ENCODE data around the gene GRM3.

DNA sequence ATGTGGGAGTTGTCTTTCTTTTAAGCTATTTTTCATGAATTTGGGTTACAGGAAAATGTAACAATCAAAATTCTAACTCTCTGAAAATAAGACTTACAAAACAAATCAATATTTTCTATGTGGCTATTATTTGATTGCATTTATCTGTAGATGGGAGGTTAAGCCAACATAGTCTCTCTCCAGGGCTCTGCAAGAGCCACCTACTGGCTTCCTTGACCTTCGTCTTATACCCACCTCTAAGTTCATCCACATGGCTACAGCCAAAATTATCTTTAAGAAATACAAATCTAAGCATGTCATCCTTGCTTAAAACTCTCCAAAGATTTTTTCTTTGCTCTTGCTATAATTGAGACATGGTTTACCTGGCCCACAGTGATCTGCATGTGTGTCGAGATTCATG, 14.2 kb downstream of the GRM3 start:
- TF ChIP-seq, protein P1, sequence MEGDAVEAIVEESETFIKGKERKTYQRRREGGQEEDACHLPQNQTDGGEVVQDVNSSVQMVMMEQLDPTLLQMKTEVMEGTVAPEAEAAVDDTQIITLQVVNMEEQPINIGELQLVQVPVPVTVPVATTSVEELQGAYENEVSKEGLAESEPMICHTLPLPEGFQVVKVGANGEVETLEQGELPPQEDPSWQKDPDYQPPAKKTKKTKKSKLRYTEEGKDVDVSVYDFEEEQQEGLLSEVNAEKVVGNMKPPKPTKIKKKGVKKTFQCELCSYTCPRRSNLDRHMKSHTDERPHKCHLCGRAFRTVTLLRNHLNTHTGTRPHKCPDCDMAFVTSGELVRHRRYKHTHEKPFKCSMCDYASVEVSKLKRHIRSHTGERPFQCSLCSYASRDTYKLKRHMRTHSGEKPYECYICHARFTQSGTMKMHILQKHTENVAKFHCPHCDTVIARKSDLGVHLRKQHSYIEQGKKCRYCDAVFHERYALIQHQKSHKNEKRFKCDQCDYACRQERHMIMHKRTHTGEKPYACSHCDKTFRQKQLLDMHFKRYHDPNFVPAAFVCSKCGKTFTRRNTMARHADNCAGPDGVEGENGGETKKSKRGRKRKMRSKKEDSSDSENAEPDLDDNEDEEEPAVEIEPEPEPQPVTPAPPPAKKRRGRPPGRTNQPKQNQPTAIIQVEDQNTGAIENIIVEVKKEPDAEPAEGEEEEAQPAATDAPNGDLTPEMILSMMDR (conservative IDR thresholded peaks at IDR 0.05 in 1 of 2, IDR thresholded peaks at IDR 0.05 in 1 of 2; ENCODE audit: extremely low read depth in 1 of 2, insufficient read depth in 1 of 2, low read depth in 1 of 2, low read length in 2 of 2), result no peak
- no peak for TF ChIP-seq EZH2 (IDR thresholded peaks at IDR 0.05; ENCODE audit: borderline replicate concordance, low read length)

Data from mammary epithelial cell (primary cell).